Neural progenitor cell (in vitro differentiated cells): ENCODE measurements around the gene RPRD2.

Experiments used
- CTCF ChIP-seq: fragments of 200-600 bp; sonication (generic); IDR thresholded peaks from 2 replicates; pipeline ENCODE4 v1.5.1; 2017; ENCODE audit warnings: antibody characterized with exemption, mild to moderate bottlenecking
- EZH2 ChIP-seq: fragments of 200-600 bp; sonication (generic); IDR thresholded peaks from 2 replicates; pipeline ENCODE4 v1.6.1; 2017; ENCODE audit warnings: antibody characterized with exemption, mild to moderate bottlenecking, moderate library complexity

- TF ChIP-seq EZH2 (no peak), CTCF (no peak)
These were observed 77.2 kb downstream of the RPRD2 start for GRCh38 chr1:150441121-150441520.
